Measurements from ENCODE around the gene NOCT. TPM values are rescaled to one million over a fixed set of nuclear protein-coding genes. Genes with fewer than 3 reads are reported as not detected.
A peak's percentile ranks its signal among the peaks of the same experiment; 100 is the strongest.

The NOCT gene
- total and polyA plus RNA-seq, 2 donors (not counting 1 experiment from before 2014, with no cell fraction given): 2.6 to 3.8 TPM

- intact Hi-C loops (cut with micrococcal nuclease): no loop called here
- Histone ChIP-seq H3K27ac (ENCODE audit: low read length in 2 of 2) (no peak overlapping the region), H2AFZ (ENCODE audit: insufficient read depth, low read depth, low read length, poor library complexity, severe bottlenecking) (no peak overlapping the region), H3K79me2 (ENCODE audit: control insufficient read depth, insufficient read depth, low read length) (peaks cover 44% of the 10 kb centered on the region), H3K36me3 (replicated peaks in 1 of 2; ENCODE audit: control extremely low read depth in 1 of 2, control insufficient read depth in 1 of 2, extremely low read depth in 1 of 2, insufficient read depth in 2 of 2, low read length in 1 of 2) (peaks cover 21 to 81% of the 10 kb centered on the region in 2 experiments), H3K27me3 (replicated peaks in 1 of 4; ENCODE audit: control extremely low read depth in 1 of 4, control insufficient read depth in 3 of 4, insufficient read depth in 4 of 4, low read length in 3 of 4) (no peaks in the 10 kb centered on the region), H4K20me1 (ENCODE audit: control insufficient read depth, insufficient read depth, low read length, poor library complexity, severe bottlenecking) (peaks cover 41% of the 10 kb centered on the region), H3K4me2 (replicated peaks; ENCODE audit: low read depth, low read length, poor library complexity, severe bottlenecking) (no peak overlapping the region), H3K9me3 (ENCODE audit: control extremely low read depth in 1 of 3, control insufficient read depth in 2 of 3, insufficient read depth in 1 of 3, low read length in 2 of 3) (no peaks in the 10 kb centered on the region), H3K4me1 (ENCODE audit: control insufficient read depth in 2 of 2, insufficient read depth in 2 of 2, low read length in 2 of 2) (no peaks in the 10 kb centered on the region), H3K9ac (ENCODE audit: low read length) (no peak overlapping the region), H3K4me3 (ENCODE audit: control extremely low read depth in 1 of 5, extremely low read depth in 1 of 5, insufficient read depth in 1 of 5, low read depth in 2 of 5, low read length in 4 of 5) (no peak overlapping the region)
- DNase-seq: no peak
- peaks cover 4% of the 10 kb centered on the region for H3K4me1 Mint-ChIP-seq
- no peaks in the 10 kb centered on the region for H3K27me3 Mint-ChIP-seq
- CTCF ChIA-PET: interaction anchor here (1.6 kb wide), 1 partner anchor 18 kb away, joined by 5 read pairs; no protein-coding TSS in a partner anchor
- no peak overlapping the region for H3K4me3 Mint-ChIP-seq
- no peak for TF ChIP-seq CTCF (IDR thresholded peaks at IDR 0.05)
- TF ChIP-seq EZH2 (IDR thresholded peaks at IDR 0.05; ENCODE audit: borderline replicate concordance, insufficient read depth, low read depth, low read length, poor library complexity, severe bottlenecking): no peak
- H3K27ac Mint-ChIP-seq: no peak overlapping the region
- WGBS (ENCODE audit: insufficient coverage): no CpG with 5 or more reads among the region's 3 CpGs
- H3K9me3 Mint-ChIP-seq (ENCODE audit: insufficient read depth): no peaks in the 10 kb centered on the region
- ATAC-seq (ENCODE audit: low read depth): no peak
- POLR2A ChIA-PET: no interaction called here
These were observed 45.0 kb downstream of the NOCT start for GRCh38 chr4:139060591-139060990.

GRCh38 chr4:139076016-139076744 lies 60.6 kb downstream of the NOCT start:
- H3K27me3 Mint-ChIP-seq: no peaks in the 10 kb centered on the region
- intact Hi-C loops (cut with micrococcal nuclease): no loop called here
- ChIA-PET POLR2A (no interaction called here), CTCF (interaction anchor here (0.6 to 1.2 kb wide), 5 partner anchors 9 to 596 kb away, joined by 3 to 4 read pairs (median 3); no protein-coding TSS in a partner anchor)
- no peak overlapping the region for H3K9ac ChIP-seq (ENCODE audit: low read length)
- peaks cover 8 to 31% of the 10 kb centered on the region in 2 donors for H3K4me1 ChIP-seq (ENCODE audit: control insufficient read depth in 2 of 2, insufficient read depth in 2 of 2, low read length in 2 of 2)
- H3K36me3 ChIP-seq (replicated peaks in 1 of 2; ENCODE audit: control extremely low read depth in 1 of 2, control insufficient read depth in 1 of 2, extremely low read depth in 1 of 2, insufficient read depth in 2 of 2, low read length in 1 of 2): peaks cover 12 to 16% of the 10 kb centered on the region in 2 experiments
- H3K27me3 ChIP-seq (replicated peaks in 1 of 4; ENCODE audit: control extremely low read depth in 1 of 4, control insufficient read depth in 3 of 4, insufficient read depth in 4 of 4, low read length in 3 of 4): no peaks in the 10 kb centered on the region
- TF ChIP-seq CTCF (IDR thresholded peaks at IDR 0.05) (no peak), EZH2 (IDR thresholded peaks at IDR 0.05; ENCODE audit: borderline replicate concordance, insufficient read depth, low read depth, low read length, poor library complexity, severe bottlenecking) (no peak)
- no peak overlapping the region for H2AFZ ChIP-seq (ENCODE audit: insufficient read depth, low read depth, low read length, poor library complexity, severe bottlenecking)
- H3K79me2 ChIP-seq (ENCODE audit: control insufficient read depth, insufficient read depth, low read length): peaks cover 98% of the 10 kb centered on the region
- ATAC-seq (ENCODE audit: low read depth) (no peak), DNase-seq (no peak)
- H3K27ac ChIP-seq (ENCODE audit: low read length in 2 of 2): peak overlapping the region in 1 of 2 donors; percentile 49
- WGBS (ENCODE audit: insufficient coverage): no CpG with 5 or more reads among the region's 1 CpG
- no peaks in the 10 kb centered on the region for H3K9me3 Mint-ChIP-seq (ENCODE audit: insufficient read depth)
- peaks cover 79% of the 10 kb centered on the region for H4K20me1 ChIP-seq (ENCODE audit: control insufficient read depth, insufficient read depth, low read length, poor library complexity, severe bottlenecking)
- H3K4me3 Mint-ChIP-seq: no peak overlapping the region
- no peak overlapping the region for H3K27ac Mint-ChIP-seq
- peaks cover 44% of the 10 kb centered on the region for H3K4me1 Mint-ChIP-seq
- no peak overlapping the region for H3K4me3 ChIP-seq (ENCODE audit: control extremely low read depth in 1 of 5, extremely low read depth in 1 of 5, insufficient read depth in 1 of 5, low read depth in 2 of 5, low read length in 4 of 5)
- H3K4me2 ChIP-seq (replicated peaks; ENCODE audit: low read depth, low read length, poor library complexity, severe bottlenecking): no peak overlapping the region
- no peaks in the 10 kb centered on the region for H3K9me3 ChIP-seq (ENCODE audit: control extremely low read depth in 1 of 3, control insufficient read depth in 2 of 3, insufficient read depth in 1 of 3, low read length in 2 of 3)

Measured in B cell (primary cell).